Left ventricle myocardium inferior (tissue), 1 donor: Measurements from ENCODE around the gene ANKRD13B. TPM values are rescaled to one million over a fixed set of nuclear protein-coding genes. Genes with fewer than 3 reads are reported as not detected.

Experiments
- DNase-seq: peaks from one replicate; pipeline ENCODE4 v3.0.0-alpha.2; 2020
- H3K27ac ChIP-seq: fragments of 200-600 bp; replicated peaks from 2 replicates; pipeline ENCODE4 v1.8.0; 2021
- H3K27me3 ChIP-seq: fragments of 200-600 bp; 2 replicates; pipeline ENCODE4 v1.8.0; 2021; ENCODE audit warnings: low read depth
- H3K36me3 ChIP-seq: fragments of 200-600 bp; 2 replicates; pipeline ENCODE4 v1.8.0; 2021
- H3K4me1 ChIP-seq: fragments of 200-600 bp; 2 replicates; pipeline ENCODE4 v1.8.0; 2021
- H3K4me3 ChIP-seq: fragments of 200-600 bp; 2 replicates; pipeline ENCODE4 v1.8.0; 2021; ENCODE audit warnings: mild to moderate bottlenecking, moderate library complexity
- H3K9me3 ChIP-seq: fragments of 200-600 bp; replicated peaks from 2 replicates; pipeline ENCODE4 v1.8.0; 2021
- intact Hi-C: fragments of 100-400 bp; cut with micrococcal nuclease; formaldehyde crosslinking; loops from one replicate; pipeline ENCODE4 v1.11.0; 2022
- total RNA-seq: library from RNA; stranded (reverse); fragmentation: NEBNext Ultra II Directional; extraction: Animal tissue kit (Norgen Biotek cat#: 25700); gene quantifications from one replicate; pipeline ENCODE4 v1.2.1, GENCODE V29; 2021
- TF ChIP-seq, protein P1 (sequence below): fragments of 200-600 bp; IDR thresholded peaks from 2 replicates; pipeline ENCODE4 v1.8.0; 2021; ENCODE audit warnings: antibody characterized with exemption, mild to moderate bottlenecking, borderline replicate concordance
- donor health status: DM: no; HTN: yes; CAD: no; lungs with severe emphysema.

The ANKRD13B gene
- total RNA-seq, 1 donor from 2014 or later: 5.9 TPM

DNA sequence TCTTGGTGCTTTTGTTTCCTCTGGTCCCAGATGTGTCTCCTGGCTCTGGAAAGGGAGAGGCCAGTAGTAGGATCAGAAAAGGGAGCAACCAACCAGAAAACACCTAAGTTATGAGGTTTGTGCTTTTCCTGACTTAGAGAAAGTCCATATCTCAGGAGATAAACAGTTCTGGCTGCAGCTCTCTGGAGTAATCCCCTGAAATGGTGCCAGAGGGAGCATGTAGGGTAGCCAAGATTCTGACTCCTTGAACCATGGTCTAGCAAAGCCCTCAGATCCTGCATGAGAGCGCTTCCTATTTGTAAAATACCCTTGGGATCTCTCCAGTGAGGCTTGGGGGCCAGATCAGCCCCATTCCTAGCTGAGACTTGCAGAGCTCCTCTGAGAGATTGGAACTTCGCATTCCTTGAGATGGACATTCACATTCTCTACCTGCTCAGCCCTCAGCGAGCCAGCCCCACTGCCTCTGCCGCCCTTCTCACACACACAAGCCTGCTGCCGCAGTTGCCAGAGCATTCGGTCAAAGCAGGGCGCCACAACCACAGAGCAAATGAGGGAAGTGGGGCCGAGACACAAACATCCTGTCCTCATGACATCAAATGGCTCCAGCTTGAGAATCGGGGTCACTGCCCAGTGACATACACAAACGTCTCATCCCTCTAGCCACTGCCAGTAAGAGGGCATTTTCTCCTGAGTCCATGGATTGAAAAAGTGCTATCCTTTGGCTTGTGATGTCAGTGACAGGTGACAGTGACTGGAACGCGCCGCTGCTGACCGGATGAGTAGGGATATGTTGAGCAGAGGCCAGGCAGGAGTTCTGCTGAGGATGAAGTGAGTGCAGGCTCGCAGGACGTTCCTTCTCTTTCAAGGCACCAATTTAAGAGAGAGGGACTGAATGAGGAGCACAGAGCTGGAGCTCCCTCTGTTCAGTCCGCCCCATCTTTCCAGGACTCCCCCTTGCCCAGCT, 31.1 kb upstream of the ANKRD13B start:
- no peaks in the 10 kb centered on the region for H3K9me3 ChIP-seq
- peak overlapping the region; percentile 20 for H3K27ac ChIP-seq
- peaks cover 42% of the 10 kb centered on the region for H3K4me1 ChIP-seq
- no peak overlapping the region for H3K4me3 ChIP-seq
- intact Hi-C loops: no loop called here
- DNase-seq: no peak
- TF ChIP-seq, protein P1, sequence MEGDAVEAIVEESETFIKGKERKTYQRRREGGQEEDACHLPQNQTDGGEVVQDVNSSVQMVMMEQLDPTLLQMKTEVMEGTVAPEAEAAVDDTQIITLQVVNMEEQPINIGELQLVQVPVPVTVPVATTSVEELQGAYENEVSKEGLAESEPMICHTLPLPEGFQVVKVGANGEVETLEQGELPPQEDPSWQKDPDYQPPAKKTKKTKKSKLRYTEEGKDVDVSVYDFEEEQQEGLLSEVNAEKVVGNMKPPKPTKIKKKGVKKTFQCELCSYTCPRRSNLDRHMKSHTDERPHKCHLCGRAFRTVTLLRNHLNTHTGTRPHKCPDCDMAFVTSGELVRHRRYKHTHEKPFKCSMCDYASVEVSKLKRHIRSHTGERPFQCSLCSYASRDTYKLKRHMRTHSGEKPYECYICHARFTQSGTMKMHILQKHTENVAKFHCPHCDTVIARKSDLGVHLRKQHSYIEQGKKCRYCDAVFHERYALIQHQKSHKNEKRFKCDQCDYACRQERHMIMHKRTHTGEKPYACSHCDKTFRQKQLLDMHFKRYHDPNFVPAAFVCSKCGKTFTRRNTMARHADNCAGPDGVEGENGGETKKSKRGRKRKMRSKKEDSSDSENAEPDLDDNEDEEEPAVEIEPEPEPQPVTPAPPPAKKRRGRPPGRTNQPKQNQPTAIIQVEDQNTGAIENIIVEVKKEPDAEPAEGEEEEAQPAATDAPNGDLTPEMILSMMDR: no peak
- H3K27me3 ChIP-seq: no peaks in the 10 kb centered on the region
- peaks cover 12% of the 10 kb centered on the region for H3K36me3 ChIP-seq

DNA sequence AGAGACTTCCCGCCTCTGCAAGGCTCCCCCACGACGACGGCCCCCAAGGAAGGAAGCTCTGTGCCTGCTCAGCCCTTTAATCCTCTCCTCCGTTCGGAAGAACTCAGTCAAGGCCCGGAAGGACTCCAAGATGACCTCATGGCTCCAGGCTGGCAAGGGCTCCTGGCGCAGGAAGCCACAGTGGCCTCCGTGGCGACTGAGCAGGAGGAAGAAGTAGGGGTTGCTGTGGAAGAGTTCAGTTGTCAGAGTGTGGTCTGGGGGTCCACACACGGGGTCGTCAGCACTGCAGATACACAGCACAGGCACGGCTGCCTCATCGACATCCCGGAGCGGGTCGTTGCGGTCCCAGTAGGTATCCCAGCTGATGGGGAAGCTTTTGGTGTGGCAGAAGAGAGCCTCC, 30.3 kb upstream of the ANKRD13B start:
- Histone ChIP-seq H3K4me3 (no peak overlapping the region), H3K9me3 (no peaks in the 10 kb centered on the region), H3K27me3 (no peaks in the 10 kb centered on the region), H3K27ac (no peak overlapping the region), H3K4me1 (peaks cover 48% of the 10 kb centered on the region), H3K36me3 (peaks cover 12% of the 10 kb centered on the region)
- TF ChIP-seq, protein P1: no peak
- intact Hi-C loops: no loop called here
- DNase-seq: no peak

DNA sequence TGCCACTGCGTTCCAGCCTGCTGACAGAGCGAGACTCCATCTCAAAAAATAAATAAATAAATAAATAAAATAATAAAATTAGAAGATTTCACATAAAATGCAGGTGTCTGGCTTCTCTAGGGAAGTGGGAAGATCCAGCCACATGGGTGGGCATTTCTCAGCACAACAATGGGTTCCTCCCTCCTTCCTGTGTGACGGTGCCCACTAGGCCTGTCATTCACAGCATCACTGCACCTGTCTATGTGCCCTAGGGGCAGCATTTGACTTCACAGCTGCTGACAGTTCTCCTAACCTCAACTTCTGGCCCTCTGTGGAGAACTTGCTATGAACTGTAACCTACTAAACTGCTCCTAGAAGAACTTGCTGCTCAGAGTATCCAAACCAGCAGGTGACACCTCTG, 29.1 kb upstream of the ANKRD13B start:
- H3K9me3 ChIP-seq: no peaks in the 10 kb centered on the region

DNA sequence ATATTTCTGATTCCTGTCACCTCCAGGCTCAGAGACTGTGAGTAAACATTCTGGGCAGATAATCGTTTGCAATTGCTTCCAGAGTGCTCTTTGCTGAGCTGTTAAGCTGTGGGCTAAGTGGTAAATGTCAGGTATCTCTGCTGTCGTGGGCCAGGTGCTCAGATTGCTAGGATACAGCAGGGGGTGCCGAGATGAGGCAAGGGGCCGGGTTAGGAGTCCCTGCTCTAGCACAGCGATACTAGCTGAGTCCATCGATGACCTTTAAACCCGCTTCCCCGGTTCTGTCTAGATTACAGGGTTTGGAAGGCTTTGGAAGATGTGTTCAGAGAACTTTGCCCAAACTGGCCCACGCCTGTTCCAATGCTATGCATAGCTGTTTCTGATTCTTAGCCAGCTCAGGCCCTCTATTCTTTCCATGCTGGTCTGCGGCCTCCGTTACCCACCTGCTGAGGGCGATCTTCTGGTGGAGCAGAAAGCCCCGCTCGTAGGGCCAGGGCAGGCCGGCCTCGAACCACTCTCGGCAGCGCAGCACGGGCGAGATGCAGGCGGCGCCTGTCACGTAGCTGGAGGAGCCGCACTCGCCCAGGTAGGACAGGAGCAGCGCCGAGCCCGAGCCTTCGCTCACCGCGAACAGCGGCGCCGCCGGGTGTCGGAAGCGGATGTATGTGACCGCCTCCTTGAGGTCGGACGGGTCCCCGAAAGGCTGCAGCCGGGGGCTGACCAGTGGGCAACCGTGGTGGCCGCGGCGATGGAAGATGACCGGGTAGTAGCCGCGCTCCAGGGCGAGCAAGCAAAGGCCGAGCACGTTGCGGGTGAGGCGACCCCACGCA, 27.1 kb upstream of the ANKRD13B start:
- DNase-seq: no peak
- TF ChIP-seq, protein P1: peak; percentile 14
- Histone ChIP-seq H3K4me1 (peaks cover 75% of the 10 kb centered on the region), H3K9me3 (no peaks in the 10 kb centered on the region), H3K36me3 (peaks cover 12% of the 10 kb centered on the region), H3K27me3 (no peaks in the 10 kb centered on the region), H3K27ac (peak overlapping the region; percentile 92), H3K4me3 (peak overlapping the region; percentile 77)
- intact Hi-C loops: no loop called here

More for the DNA sequence above, 29.1 kb upstream of the ANKRD13B start:
- peaks cover 58% of the 10 kb centered on the region for H3K4me1 ChIP-seq
- H3K36me3 ChIP-seq: peaks cover 12% of the 10 kb centered on the region
- intact Hi-C loops: no loop called here
- H3K4me3 ChIP-seq: no peak overlapping the region
- TF ChIP-seq, protein P1: no peak
- no peaks in the 10 kb centered on the region for H3K27me3 ChIP-seq
- no peak for DNase-seq
- no peak overlapping the region for H3K27ac ChIP-seq

DNA sequence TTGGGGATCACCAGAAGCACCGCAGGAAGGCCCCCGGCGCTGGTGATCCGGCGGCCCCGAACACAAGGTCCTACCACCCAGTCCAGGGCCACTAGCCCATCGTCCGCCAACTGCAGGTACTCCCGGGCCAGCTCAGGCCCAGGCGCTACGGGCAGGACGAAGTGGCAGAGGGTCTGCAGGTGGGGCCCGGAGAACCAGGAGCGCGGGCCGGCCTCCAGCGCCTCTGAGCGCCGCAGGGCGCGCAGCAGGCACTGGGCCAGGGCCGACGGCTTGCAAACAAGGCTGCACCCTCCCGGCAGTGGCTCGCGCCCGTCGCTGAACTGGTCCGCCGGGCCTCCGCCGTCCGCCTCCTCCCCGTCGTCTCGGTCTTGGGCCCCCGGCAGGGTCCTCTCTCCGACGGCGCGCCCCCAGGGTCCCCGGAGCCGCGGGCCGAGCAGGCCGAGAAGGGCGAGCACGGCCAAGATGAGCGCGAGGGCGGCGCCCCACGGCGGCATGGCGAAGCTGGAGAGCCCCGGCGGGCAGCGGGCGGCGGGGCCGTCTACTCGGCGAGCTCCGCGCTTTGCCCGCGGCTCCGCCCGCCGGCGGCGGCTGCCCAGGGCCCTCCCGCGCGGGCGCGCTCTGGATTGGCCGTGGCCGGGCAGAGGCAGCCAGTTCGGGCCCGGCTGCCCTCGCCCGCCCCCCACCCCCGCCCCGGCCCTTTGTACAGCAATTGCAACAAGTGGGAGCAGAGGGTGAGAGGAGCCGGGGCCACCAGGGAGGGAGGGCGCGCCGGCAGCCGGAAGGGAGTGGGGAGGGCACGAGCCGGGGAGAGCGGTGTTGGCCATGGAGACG, 26.2 kb upstream of the ANKRD13B start, which contains the start of gene ABHD15:
Gene ABHD15 (minus strand): TSS at position 565 of the 831 bp plus-strand sequence. CDS start 71 bp downstream, at position 494.
- peak within 1 kb of the TSS; percentile 77 for H3K4me3 ChIP-seq
- TF ChIP-seq, protein P1: no peak
- H3K4me1 ChIP-seq: peaks cover 75% of the 10 kb centered on the region
- H3K36me3 ChIP-seq: peaks cover 12% of the 10 kb centered on the region
- DNase-seq: peak; percentile 63
- no peaks in the 10 kb centered on the region for H3K27me3 ChIP-seq
- intact Hi-C loops: no loop called here
- no peaks in the 10 kb centered on the region for H3K9me3 ChIP-seq
- H3K27ac ChIP-seq: peak within 1 kb of the TSS; percentile 92
